Brain microvascular endothelial cell (primary cell): ENCODE data around the gene RAD21L1.

Experiments
- DNase-seq: peaks from one replicate; pipeline ENCODE4 v3.0.0-alpha.2; 2020
- H3K27ac ChIP-seq: fragments of 250-450 bp; sonication (Bioruptor Pico); 2 replicates; pipeline ENCODE4 v1.5.1; 2020; ENCODE audit warnings: mild to moderate bottlenecking, moderate library complexity
- H3K27me3 ChIP-seq: fragments of 250-450 bp; sonication (Bioruptor Pico); replicated peaks from 2 replicates; pipeline ENCODE4 v1.5.1; 2020; ENCODE audit warnings: mild to moderate bottlenecking
- H3K36me3 ChIP-seq: fragments of 250-450 bp; sonication (Bioruptor Pico); replicated peaks from 2 replicates; pipeline ENCODE4 v1.5.1; 2020; ENCODE audit warnings: mild to moderate bottlenecking
- H3K4me3 ChIP-seq: 2 replicates; pipeline ENCODE4 v1.5.1; 2011; ENCODE audit warnings: low read depth, mild to moderate bottlenecking, control low read depth, low read length, moderate library complexity
- CTCF ChIP-seq: IDR thresholded peaks from 2 replicates; pipeline ENCODE4 v1.5.1; 2011; ENCODE audit warnings: low read depth, mild to moderate bottlenecking, moderate library complexity, low read length, control low read depth, inconsistent platforms; ENCODE audit errors: missing control alignments
- in situ Hi-C: cut with HindIII; loops from 2 replicates; pipeline ENCODE4 v1.10.0; 2017; ENCODE audit warnings: low sequenced_read_pairs, low pct_ligation_motif_present

RAD21L1 gene

GRCh38 chr20:1300083-1300840 lies 74.4 kb downstream of the RAD21L1 start:
- Histone ChIP-seq H3K36me3 (no peaks in the 10 kb centered on the region), H3K4me3 (no peak overlapping the region), H3K27me3 (no peaks in the 10 kb centered on the region), H3K27ac (no peak overlapping the region)
- no peak for TF ChIP-seq CTCF
- in situ Hi-C loops, result loop anchor here (25.0 kb wide), 1 partner anchor 137 kb away; no protein-coding TSS in a partner anchor
- DNase-seq, result no peak

GRCh38 chr20:1301031-1301529 lies 75.2 kb downstream of the RAD21L1 start:
- no peak overlapping the region for H3K4me3 ChIP-seq
- TF ChIP-seq CTCF, result no peak
- no peaks in the 10 kb centered on the region for H3K27me3 ChIP-seq
- no peaks in the 10 kb centered on the region for H3K36me3 ChIP-seq
- in situ Hi-C loops, result loop anchor here (25.0 kb wide), 1 partner anchor 136 kb away; no protein-coding TSS in a partner anchor
- DNase-seq, result peak; percentile 27
- H3K27ac ChIP-seq, result no peak overlapping the region

GRCh38 chr20:1302685-1303541 lies 77.1 kb downstream of the RAD21L1 start:
- no peaks in the 10 kb centered on the region for H3K27me3 ChIP-seq
- DNase-seq, result peak; percentile 22
- in situ Hi-C loops, result loop anchor here (25.0 kb wide), 1 partner anchor 134 kb away; no protein-coding TSS in a partner anchor
- no peaks in the 10 kb centered on the region for H3K36me3 ChIP-seq
- H3K4me3 ChIP-seq, result no peak overlapping the region
- TF ChIP-seq CTCF, result no peak
- H3K27ac ChIP-seq, result no peak overlapping the region

GRCh38 chr20:1304710-1305515 lies 79.1 kb downstream of the RAD21L1 start:
- in situ Hi-C loops, result loop anchor here (25.0 kb wide), 1 partner anchor 132 kb away; no protein-coding TSS in a partner anchor
- Histone ChIP-seq H3K27ac (no peak overlapping the region), H3K27me3 (no peaks in the 10 kb centered on the region), H3K4me3 (no peak overlapping the region), H3K36me3 (no peaks in the 10 kb centered on the region)
- TF ChIP-seq CTCF, result no peak
- no peak for DNase-seq
